K562 (cell line): Measurements from ENCODE around the gene PRDM2. TPM values are rescaled to one million over a fixed set of nuclear protein-coding genes. Genes with fewer than 3 reads are reported as not detected.

Experiments used
- L3MBTL2 ChIP-seq: fragments of 450-650 bp; IDR thresholded peaks from 2 replicates; pipeline ENCODE4 v1.6.1; 2016; ENCODE audit warnings: mild to moderate bottlenecking, moderate library complexity
- MGA ChIP-seq: fragments of 450-650 bp; IDR thresholded peaks from 2 replicates; pipeline ENCODE4 v1.6.1; 2016; ENCODE audit warnings: mild to moderate bottlenecking, moderate library complexity
- PHTF2 ChIP-seq: fragments of 250-450 bp; sonication (Bioruptor Pico); IDR thresholded peaks from 2 replicates; pipeline ENCODE4 v1.5.0; 2021; ENCODE audit warnings: mild to moderate bottlenecking
- ZBTB40 ChIP-seq, 2 experiments: fragments of 450-650 bp in 1 of 2; sonication (generic) in 1 of 2; formaldehyde crosslinking in 1 of 2; IDR thresholded peaks; 2 replicates each; pipeline versions ENCODE4 v1.7.1 to v1.9.0; 2016 to 2022; ENCODE audit warnings: inconsistent platforms in 1 of 2, mild to moderate bottlenecking in 1 of 2, missing genetic modification reagents in 1 of 2
- polyA plus RNA-seq, 8 experiments: library from polyadenylated mRNA; depleted of rRNA in 4 of 8; stranded (reverse) in 5 of 8; unstranded in 3 of 8; fragments of >200 nt; fragmentation: Nextera tagmentation in 2 of 8; fragmentation: Illumina TruSeq in 1 of 8; extraction: Ambion mirVana in 2 of 8; extraction: Trizol in 1 of 8; gene quantifications; 2 replicates each; pipeline versions ENCODE4 v1.2.1 to v1.2.3, GENCODE V29; 2011 to 2014; ENCODE audit warnings: inconsistent platforms in 1 of 8, missing spikeins in 1 of 8
- total RNA-seq, 7 experiments: library from RNA; depleted of rRNA in 6 of 7; stranded (reverse); fragments of >200 nt in 6 of 7; fragmentation: Illumina TruSeq in 2 of 7; extraction: Trizol in 2 of 7; gene quantifications; 2 replicates each; pipeline versions ENCODE4 v1.2.1 to v1.2.3, GENCODE V29; 2011 to 2021; ENCODE audit warnings: low replicate concordance in 1 of 7

PRDM2 gene
- total and polyA plus RNA-seq, 9 of the 15 experiments (the other 6 are each of a cell fraction or from before 2014, with no cell fraction given), result 5.4 to 27.6 (median 12.5) TPM

GRCh38 chr1:13730751-13731482, 30.9 kb downstream of the PRDM2 start (continued):
- peak; percentile 80 for TF ChIP-seq ZBTB40 (IDR thresholded peaks at IDR 0.05)
- no peak for TF ChIP-seq ZBTB40 (CRISPR knock-in tag; IDR thresholded peaks at IDR 0.05)
- peak; percentile 54 for TF ChIP-seq MGA
- TF ChIP-seq PHTF2 (CRISPR knock-in tag), result no peak
- peak; percentile 77 for TF ChIP-seq L3MBTL2
